HG02798 (cell line): ENCODE measurements around the gene MAGI1.
"Not testable (repeated sequence)": the region's sequence is repeated elsewhere in the genome, so short reads cannot be mapped to it uniquely, and the experiment has no call there.

Source experiments
- ATAC-seq: cut with Tn5 transposase; IDR thresholded peaks from one replicate; pipeline ENCODE4 v1.9.1; 2021; ENCODE audit warnings: mild to moderate bottlenecking; ENCODE audit not compliant: unreplicated experiment, poor library complexity

Gene MAGI1

DNA sequence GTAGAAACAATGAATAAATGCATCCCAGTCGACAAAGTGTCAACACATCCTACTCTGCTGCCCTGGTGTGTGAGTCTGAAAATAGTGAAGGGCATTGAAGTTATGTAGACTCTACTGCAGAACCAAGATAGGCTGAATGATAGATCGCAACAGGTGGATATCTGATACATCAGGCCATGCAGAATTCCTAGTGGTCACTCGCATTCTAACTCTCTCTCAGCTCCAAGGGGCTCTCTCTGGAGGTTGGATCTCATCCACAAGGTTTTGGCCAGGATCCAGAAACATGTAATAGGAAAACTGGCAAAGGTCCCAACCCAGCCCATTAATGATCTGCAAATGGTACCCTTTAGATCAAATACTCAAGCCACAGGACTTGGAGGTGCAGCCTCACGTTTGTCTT, 514.1 kb downstream of the MAGI1 start:
- ATAC-seq = no peak

DNA sequence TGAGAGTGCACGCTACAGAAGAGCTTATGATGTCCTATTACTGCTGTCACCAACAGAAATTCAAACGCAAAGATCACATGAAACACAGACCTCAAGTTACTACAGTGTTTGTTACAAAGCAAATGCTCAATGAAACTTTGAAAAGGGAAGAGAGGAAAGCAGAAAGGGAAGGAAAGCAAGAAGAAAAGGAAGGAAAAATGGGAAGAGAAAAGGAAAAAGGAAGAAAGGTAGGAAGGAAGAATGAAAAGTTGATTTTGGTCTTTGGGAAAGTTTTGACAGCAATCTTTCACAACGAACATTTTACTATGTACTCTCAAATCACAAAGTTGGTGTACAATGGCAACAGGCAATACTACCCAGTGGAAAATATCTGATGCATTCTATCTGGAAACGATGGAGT, 514.8 kb downstream of the MAGI1 start:
- no peak for ATAC-seq

DNA sequence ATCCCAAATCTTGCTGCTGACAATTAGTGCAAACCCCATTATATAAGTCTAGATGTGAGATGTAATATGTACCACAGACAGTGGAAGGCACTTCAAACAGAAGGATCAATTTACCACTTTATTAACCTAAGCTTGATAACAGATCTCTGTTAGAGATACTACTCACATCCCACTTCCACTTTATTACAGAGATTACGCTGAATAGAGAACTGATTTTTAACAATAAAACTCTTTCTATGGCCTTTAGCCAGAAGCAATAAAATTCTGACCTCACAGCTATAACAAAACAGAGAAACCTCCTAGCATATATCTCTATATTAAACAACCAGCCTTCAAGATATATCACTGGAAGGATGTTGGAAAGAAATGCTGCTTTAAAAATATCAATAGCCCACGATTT, 517.7 kb downstream of the MAGI1 start:
- ATAC-seq = no peak

DNA sequence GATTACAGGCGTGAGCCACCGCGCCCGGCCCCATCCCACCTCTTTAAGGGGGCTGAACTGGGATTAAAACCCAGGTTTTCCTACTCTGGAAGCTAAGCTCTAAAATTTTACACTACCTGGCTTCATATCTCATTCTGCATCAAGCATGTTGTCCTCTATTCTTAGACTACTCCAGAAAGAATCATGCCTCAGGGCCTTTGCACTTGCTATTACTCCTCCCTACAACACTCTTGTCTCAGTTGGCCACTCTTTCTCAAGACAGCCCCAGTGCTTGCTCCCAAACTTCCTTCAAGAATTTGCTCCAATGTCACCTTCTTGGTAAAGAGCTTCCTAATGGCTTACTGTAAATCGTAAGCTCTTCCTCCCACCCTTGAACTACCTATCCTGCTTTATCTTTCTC, 521.7 kb downstream of the MAGI1 start:
- ATAC-seq = no peak

DNA sequence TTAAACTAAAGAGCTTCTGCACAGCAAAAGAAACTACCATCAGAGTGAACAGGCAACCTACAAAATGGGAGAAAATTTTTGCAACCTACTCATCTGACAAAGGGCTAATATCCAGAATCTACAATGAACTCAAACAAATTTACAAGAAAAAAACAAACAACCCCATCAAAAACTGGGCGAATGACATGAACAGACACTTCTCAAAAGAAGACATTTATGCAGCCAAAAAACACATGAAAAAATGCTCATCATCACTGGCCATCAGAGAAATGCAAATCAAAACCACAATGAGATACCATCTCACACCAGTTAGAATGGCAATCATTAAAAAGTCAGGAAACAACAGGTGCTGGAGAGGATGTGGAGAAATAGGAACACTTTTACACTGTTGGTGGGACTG, 524.4 kb downstream of the MAGI1 start:
- ATAC-seq = not testable (repeated sequence)

DNA sequence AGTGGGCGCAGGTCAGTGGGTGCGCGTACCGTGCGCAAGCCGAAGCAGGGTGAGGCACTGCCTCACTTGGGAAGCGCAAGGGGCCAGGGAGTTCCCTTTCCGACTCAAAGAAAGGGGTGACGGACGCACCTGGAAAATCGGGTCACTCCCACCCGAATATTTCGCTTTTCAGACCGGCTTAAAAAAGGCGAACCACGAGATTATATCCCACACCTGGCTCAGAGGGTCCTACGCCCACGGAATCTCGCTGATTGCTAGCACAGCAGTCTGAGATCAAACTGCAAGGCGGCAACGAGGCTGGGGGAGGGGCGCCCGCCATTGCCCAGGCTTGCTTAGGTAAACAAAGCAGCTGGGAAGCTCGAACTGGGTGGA, 529.3 kb downstream of the MAGI1 start:
- ATAC-seq = not testable (repeated sequence)

DNA sequence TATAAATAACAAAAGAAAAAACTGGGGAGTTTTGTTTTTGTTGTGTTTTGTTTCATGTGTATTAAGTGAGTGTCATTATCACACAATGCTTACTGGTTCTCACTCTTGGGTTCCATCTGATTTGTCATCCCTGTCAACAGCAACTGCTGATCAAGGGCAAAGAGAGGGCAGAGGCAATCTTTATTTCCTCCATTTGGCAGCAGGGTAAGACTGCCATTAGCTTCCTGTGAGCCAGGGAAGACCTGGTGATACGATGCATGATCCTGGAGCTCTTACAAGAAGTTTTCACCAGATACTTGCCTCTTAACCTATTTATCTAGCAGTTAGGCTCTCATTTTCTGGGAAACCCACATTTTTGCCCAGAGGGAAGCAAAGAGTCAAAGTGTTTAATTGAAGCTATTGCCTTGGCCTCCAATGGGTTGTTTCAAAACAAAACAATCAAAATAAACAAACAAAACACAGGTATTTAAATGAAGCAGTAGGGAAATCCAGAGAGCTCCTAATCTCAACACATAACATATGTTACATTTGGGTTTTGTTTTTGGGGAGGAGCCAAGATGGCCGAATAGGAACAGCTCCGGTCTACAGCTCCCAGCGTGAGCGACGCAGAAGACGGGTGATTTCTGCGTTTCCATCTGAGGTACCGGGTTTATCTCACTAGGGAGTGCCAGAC, 529.8 kb downstream of the MAGI1 start:
- no peak for ATAC-seq

DNA sequence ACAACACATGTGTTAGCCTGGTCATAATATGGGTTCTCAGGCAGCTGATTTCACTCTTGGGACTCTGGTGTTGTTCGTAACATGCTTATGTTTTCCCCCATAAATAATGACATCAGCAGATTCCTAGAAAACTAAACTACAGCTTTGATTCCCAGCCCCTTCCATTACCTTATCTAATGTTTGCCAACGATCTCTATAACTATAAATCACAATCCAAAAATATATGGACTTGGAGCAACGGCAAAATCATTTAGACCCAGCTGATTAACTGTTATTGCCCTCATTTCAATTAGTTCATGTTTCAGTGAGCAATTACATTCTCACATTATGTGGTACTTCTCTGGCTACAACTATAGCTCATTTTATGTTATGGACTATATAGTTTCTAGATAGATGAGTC, 531.3 kb downstream of the MAGI1 start:
- no peak for ATAC-seq

DNA sequence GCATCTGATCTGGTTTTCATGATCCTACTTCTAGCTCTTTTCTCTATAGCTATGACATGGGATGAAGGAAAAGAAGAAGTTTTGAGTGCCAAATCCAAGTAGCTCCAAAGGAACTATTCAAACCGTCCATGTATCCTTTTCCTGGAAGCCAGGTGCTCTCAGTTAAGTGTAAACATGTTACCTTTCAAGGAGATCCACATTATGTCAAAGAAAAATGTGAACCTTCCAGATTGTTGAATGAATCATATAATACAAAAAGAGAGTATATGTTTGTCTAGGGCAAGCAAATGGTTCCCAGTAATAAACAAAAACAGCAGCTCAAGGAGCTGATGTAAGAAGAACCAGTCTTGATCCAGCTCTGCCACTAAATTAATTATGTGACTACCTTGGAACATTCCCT, 534.9 kb downstream of the MAGI1 start:
- no peak for ATAC-seq

DNA sequence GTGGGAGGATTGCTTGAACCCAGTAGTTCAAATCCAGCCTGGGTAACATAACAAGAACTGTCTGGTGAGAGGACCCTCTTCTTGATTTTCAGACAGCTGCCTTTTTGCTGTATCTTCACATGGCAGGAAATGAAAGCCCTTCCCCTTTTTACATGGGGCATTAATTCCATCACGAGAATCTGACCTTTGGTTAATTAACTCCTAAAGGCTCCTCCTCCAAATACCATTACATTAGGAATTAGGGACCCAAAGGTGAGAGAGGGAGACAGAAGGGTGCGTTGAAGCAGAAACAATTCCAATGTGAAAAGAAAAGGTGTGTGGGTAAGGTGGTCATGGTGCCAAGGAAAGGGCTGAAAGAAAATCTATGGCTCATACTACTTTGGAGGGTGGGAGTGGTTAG, 536.2 kb downstream of the MAGI1 start:
- no peak for ATAC-seq

DNA sequence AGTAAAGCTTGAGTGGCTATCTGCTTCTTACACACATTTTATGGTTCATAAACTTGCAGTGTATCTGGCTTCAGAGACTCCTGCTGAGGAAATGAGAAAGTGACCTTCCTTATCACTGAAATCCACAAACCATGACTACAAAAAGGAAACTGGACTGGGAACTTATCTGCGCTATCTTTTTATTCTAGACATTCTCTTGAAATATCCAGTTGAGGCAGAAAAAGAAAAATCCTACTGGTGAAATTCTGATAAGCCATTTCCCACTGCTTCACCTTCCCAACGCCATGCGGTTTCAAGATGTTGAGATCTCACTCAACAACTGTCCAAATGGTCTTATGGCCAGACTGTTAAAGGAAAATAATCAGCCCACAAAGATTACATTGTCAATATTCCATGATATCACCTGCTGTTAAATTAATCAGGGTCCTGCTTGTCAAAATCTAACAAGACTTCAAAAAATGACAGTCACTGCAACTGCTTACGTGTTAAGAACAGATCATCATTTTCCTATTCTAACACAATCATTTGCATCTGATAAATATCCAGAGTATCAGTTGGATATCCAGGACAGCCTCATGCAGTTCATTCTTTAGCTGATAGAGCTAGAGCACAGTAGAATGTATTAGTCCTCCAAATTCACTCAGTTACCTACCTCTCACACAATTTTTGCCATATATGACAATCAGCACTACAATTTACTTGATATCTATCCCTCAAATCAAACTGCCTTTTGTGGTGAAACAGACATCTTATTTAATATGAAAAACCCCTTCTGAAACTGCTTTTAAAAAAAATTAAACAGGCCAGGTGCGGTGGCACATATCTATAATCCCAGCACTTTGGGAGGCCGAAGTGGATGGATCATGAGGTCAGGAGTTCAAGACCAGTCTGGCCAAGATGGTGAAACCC, 538.1 kb downstream of the MAGI1 start:
- no peak for ATAC-seq

DNA sequence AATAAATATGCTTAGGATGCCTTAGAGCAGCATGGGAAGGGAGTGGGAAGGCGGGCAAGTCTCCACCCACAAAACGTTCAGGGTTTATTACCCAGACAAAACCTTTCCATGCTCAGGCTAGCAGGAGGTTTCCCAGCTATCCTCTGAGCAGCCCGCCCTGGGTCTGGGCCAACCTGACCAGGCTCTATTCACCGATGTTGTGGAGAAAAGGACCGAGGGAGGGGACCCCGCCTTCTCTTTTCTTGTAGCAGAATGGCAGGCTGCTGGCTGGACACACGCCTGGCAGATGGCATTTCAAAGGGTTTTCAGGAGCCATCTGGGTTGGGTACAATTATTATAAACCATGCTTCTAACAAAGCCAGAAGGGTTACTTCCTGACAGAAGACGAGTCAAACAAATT, 540.9 kb downstream of the MAGI1 start:
- ATAC-seq = no peak

DNA sequence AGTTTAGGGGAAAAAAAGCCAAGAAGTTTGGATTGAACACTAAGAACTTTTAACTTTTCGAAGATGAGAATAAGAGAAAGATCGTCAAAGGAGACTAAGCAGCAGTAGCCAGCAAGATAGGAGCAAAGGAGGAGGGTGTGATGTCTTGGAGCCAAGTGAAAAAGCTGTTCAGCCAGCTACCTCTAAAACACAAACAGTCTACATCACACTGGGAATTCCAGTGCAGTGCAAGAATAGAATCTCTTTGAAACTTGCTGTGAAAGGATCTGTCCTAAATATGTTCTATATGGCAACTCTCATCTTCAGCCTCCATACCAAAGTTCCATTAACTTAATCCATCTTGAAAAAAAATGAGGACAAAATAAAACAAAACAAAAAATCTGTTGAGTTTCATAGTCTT, 541.5 kb downstream of the MAGI1 start:
- ATAC-seq = no peak

DNA sequence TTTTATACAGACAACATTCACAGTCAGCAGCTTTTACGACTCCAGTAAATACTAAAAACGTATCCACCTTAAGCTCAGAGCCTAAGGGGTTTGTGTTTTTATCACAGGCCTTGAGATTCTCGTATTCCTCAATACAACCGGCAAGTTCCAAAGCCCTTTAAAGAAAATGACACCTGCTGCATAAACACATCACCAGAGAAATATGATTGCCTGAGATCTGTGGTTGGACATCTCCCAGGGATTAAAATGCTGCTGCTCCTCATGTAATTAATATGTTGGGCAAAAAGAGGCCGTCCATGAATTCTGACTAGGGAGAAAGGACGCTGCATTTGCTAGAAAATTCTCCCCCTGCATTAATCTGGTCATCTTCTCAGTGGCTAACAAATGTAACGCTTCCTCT, 544.8 kb downstream of the MAGI1 start:
- no peak for ATAC-seq

DNA sequence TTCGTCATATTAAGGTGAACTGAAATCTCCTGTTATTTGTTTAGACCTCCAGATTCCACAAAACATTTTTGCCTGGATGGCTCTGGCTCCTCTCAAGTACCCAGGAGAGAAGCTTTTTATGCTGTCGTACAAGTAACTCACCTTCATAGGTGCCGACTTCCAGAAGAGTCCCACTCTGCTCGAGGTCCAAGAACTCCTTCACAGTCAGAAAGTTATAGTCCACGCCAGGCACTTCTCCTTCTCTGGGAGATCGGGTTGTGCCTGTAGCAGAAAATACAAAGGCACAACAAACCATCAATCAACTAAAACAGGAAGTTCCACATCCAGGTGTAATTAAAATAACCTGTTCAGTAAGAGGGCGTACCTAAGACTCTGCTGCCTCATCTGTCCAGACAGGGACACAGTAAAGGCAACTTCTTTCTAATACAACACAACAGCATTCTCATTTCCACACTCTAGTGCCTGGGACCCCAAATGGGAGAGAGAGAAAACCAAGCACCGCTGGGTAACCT, 545.3 kb downstream of the MAGI1 start:
- ATAC-seq = no peak

DNA sequence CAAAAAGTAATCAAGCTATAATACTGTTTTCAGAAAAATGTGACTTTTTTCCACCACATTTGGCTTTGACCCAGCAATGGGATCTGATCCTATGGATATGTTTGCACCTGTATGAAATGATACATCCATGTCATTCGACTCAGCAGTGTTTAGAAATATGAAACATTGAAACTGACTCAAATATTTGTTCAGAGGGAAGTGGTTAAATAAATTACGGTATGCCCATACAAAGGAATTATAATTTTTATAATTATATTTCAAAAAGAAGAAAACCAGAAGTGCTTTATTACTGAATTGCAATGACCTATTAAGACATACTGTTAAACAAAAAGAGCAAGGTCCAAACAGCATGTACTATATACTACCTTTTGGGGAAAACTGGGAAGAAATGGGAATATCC, 546.5 kb downstream of the MAGI1 start:
- no peak for ATAC-seq

DNA sequence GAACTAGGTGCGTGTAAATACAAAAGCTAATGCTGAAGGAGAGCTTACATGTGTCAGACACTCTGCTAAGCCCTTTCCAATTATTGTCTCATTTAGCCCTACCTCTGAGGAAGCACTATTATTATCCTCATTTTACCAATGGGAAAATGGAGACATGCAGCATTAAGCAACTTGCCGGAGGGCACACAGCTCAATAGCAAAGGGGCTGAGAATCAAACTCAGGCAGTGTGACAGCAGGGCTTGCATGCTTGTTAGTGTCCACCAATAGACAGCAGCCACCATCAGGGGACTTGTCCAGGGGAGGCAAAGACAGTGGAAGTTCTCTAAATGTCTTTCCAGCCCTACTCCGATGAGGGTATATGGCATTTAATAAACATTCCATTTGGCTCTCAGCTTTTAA, 548.6 kb downstream of the MAGI1 start:
- ATAC-seq = no peak

DNA sequence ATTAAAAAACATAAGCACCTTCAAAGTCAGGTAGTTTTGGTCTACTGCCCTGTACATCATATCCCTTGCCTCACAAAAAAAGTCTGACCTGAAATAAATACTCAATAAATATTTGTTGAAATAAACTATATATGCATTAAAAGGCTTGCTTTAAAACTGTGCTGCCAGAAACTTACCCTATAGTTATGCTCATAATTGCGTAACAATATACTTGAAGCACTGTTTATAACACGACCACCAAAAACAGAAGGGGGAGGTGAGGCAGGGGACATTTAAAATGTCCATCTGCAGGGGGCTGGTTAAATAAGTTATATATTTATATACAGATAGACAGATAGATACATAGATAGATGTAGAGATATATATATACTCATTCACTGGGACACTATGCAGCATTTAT, 549.5 kb downstream of the MAGI1 start:
- ATAC-seq = no peak

DNA sequence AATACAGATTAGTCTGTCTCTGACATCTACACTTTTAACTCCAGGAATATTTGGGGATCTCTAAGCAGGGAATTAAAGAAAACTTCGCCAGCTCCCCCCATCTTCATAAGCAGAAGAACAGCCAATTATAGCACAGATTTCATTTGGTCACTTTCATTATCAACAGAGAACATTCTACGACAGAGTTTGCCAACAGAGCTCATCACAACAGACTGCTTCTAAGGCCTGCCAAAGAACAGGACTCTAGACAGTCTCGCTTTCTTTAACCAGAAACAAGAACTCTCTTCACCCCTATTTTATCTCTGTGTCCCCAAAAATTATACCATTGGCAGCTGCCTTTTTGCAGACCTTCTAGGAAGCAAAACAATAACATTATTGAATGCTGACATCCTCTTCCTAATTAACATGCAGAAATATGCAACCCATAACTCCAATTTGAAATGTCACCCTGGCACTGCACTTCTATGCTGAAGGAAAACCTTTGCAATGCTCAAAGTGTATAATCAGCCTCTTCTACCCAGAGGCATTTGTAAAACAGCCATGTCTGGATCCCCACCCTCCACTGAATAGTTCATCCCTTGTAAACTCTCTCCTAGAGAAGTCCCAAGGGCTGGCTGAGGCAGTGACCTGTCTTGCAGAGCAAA, 552.8 kb downstream of the MAGI1 start:
- ATAC-seq = no peak

DNA sequence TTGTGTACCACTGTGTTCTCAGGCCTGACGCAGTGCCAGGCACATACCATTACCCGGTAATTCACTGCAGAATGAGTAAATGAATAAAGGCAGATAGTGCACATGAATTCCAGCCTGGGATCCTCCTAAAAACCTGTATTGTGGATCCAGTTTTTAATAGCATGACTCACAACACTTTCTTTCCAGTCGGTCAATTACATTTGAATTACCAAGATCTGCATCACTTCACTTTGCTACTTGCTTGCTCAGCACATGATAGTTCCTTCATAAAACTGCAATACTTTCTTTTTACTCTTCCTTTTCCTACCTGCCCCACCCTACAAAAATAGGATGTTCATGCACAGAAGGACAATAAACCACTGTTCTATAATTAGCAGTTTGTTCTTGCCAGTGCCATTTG, 553.8 kb downstream of the MAGI1 start:
- ATAC-seq = no peak

DNA sequence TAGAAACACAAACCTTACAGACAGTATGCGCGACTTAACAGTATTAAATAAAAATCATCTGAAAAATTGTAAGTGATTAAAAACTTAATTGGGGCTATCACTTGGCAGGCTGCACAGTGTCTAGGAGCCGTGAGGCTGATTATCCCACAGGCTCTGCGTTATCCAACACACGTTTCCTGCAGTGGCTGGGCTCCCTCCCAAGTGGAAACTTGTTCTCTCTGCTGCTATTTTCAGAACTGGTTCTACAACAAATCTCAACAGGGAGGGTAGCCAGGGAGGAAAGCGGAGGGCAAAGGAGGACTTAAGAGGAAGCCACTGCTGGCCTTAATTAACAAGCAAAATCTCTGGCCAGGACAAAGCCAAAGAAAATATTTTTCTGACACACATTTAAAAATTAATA, 555.2 kb downstream of the MAGI1 start:
- ATAC-seq = no peak
